Hepatocyte (in vitro differentiated cells): ENCODE measurements around the gene QRFP.

Source experiments
- EZH2 ChIP-seq: fragments of 200-600 bp; sonication (generic); IDR thresholded peaks from 2 replicates; pipeline ENCODE4 v1.6.1; 2016; ENCODE audit warnings: antibody characterized with exemption, mild to moderate bottlenecking, borderline replicate concordance
- EZH2phosphoT487 ChIP-seq: fragments of 200-600 bp; sonication (generic); IDR thresholded peaks from one replicate; pipeline ENCODE4 v1.6.1; 2018; ENCODE audit warnings: antibody characterized with exemption, mild to moderate bottlenecking, low read depth, moderate library complexity; ENCODE audit not compliant: unreplicated experiment, severe bottlenecking
- TF ChIP-seq, protein P1 (sequence below): fragments of 200-600 bp; sonication (generic); IDR thresholded peaks from 2 replicates; pipeline ENCODE4 v1.5.1; 2016; ENCODE audit warnings: antibody characterized with exemption, mild to moderate bottlenecking; ENCODE audit not compliant: poor library complexity

DNA sequence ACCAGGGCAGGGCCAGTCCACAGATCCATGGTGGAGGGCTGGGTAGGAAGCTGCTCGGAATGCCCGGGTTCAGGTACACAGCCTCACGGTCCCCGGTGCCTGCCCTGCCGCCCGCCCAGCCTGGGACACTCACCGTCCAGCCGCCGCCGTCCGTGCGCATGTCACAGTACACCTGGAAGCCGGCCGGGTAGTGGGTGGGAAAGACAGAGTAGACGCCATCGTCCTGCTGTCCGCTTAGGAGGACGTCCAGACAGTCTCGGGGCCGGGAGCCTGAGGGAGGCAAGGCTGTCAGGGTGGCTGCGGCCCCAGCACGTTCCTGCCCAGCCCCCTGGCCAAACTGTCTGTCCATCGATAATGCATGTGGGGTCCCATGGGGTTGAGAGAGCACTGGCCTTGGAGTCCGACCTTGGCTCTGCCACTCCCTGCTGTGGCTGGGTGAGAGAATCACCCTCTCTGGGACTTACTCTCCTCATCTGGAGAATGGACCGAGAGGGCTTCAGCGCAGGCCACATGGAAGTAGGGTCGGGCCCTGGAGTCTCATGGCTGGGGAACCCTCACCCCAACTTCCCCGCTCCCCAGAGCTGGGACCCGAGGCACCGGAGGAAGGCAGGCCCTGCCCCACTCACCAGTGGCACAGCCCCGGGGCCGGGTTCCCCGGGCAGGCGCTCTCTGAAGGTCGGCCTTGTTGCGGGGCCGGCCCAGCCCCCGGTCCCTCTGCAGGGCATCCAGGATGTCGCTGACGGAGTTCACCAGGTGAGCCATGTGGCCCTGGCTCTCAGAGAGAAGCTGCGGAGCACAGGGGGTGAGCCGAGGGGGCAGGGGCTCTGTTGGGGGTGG lies 27.2 kb upstream of the QRFP start:
- TF ChIP-seq, protein P1, sequence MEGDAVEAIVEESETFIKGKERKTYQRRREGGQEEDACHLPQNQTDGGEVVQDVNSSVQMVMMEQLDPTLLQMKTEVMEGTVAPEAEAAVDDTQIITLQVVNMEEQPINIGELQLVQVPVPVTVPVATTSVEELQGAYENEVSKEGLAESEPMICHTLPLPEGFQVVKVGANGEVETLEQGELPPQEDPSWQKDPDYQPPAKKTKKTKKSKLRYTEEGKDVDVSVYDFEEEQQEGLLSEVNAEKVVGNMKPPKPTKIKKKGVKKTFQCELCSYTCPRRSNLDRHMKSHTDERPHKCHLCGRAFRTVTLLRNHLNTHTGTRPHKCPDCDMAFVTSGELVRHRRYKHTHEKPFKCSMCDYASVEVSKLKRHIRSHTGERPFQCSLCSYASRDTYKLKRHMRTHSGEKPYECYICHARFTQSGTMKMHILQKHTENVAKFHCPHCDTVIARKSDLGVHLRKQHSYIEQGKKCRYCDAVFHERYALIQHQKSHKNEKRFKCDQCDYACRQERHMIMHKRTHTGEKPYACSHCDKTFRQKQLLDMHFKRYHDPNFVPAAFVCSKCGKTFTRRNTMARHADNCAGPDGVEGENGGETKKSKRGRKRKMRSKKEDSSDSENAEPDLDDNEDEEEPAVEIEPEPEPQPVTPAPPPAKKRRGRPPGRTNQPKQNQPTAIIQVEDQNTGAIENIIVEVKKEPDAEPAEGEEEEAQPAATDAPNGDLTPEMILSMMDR: no peak
- no peak for TF ChIP-seq EZH2
- TF ChIP-seq EZH2phosphoT487: no peak
